Stimulated activated CD4-positive, alpha-beta T cell treated with anti-CD3 and anti-CD28 coated beads, Interleukin-1b, Interleukin-23, amount 100 ng/mL, for 4 hours (primary cell): ENCODE results near the gene DNAAF5.
"Not testable (repeated sequence)": the region's sequence is repeated elsewhere in the genome, so short reads cannot be mapped to it uniquely, and the experiment has no call there.

Source experiments
- DNase-seq, 2 donors: peaks; one replicate each; pipeline ENCODE4 v3.0.0-alpha.2; 2020; ENCODE audit warnings: low read depth in 2 of 2

The DNAAF5 gene

GRCh38 chr7:729140-730000 is 2.9 kb downstream of the DNAAF5 start:
- DNase-seq: no peak

- no peak for DNase-seq
Observed at GRCh38 chr7:730501-731439, 4.3 kb downstream of the DNAAF5 start.

- DNase-seq: no peak
Observed at GRCh38 chr7:731440-732085, 5.1 kb downstream of the DNAAF5 start.

DNA sequence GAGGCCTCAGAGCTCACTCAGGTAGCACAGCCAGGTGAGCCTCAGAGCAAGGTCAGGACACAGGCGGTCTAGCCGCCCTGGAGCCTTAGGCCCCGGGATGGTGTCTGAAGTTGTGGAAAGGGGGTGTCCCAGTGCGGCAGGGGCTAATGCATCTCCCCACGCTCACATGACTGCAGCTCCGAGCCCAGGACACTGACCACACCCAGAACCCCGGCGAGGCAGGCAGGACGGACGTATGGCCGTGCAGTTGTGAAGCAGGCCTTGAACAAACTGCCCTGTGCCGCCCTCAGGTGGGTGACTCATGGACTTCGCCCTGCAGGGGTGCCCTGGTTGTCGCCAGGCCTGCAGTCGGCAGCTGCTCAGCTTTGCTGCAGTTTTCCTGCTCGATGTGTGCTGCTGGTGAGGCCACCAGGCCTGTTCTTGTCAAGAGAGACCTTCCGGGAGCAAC is 5.6 kb downstream of the DNAAF5 start:
- DNase-seq: no peak

DNA sequence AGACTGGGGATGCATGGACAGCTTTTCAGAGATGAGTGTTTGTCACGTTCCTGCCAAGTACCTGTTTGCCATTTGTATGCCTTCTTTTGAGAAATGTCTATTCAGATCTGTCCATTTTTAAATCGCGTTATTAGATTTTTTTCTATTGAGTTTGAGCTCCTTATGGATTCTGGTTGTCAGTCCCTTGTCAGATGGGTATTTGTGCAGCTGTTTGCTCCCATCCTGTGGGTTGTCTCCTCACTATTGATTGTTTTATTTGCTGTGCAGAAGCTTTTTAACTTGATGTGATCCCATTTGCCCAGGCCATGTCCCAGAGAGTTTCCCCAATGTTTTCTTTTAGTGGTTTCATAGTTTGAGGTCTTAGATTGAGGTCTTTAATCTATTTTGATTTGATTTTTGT is 6.1 kb downstream of the DNAAF5 start:
- DNase-seq: no peak

- no peak for DNase-seq
Observed at GRCh38 chr7:734214-734613, 7.7 kb downstream of the DNAAF5 start.

- no peak for DNase-seq
Observed at GRCh38 chr7:734808-735207, 8.3 kb downstream of the DNAAF5 start.

DNA sequence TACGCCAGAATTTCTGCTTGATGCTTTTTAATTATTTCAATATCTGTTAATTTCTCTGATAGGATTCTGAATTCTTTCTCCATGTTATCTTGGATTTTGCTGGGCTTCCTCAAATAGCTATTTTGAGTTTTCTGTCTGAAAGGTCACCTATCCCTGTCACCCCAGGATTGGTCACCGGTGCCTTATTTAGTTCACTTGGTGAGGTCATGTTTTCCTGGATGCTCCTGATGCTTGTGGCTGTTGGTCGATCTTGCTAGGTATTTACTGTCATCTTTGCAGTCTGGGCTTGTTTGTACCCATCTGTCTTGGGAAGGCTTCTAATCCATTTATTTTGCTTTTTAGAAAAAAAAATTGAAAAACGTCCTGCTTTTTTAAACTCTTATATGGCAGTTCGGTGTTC is 11.7 kb downstream of the DNAAF5 start:
- no peak for DNase-seq

DNA sequence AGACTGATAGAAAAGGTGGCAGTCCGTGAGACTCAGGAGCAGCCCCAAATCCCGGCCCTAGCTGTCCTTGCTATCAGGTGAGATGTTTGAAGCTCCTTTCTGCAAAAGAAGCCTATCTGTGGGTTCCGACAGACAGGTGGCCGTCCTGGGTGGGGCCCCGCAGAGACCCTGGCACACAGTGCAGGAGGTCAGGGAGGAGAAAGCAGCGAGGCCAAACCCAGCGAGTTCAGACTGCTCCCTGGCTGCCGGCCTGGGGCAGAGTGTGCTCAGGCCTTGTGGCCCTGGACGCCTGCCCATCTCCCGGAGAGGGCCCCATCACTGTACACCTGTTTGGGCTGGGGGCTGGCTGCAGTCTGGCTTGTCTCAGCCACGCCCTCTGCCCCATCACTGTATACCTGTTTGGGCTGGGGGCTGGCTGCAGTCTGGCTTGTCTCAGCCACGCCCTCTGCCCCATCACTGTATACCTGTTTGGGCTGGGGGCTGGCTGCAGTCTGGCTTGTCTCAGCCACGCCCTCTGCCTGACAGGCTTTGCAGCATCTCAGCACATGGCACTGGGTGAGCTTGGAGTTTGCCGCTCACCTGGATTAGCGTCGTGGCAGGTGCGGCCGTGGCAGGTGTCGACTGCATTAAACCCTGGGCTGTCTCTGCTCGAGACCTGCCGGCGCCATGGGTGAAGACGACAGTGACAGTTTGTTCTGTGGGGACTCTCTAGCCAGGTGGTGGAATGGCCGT is 12.4 kb downstream of the DNAAF5 start:
- no peak for DNase-seq

DNA sequence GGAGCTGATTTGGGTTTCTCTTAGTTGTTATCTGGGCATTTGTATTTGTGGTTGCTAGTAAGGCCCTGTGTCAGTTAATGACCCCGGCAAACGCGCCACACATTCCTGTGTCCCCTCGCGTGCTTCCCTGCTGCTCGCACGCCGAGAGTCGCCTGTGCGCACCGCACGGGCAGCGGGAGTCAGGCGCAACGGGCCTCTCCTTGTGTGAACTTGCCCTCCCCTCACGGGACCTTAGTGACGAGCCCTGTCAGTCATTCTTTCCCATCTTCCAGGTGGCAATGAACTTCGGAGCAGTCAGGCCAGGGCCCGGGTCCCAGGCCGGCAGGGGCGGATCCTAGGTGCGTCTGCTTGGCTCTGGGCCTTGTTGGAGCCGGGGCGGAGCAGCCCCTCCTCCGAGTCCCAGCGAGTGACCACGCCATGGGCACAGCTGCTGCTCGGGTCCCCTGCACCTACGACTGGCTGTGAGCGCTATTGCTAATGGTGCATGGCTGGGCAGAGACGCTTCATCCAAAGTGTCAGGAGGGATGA is 13.0 kb downstream of the DNAAF5 start:
- no peak for DNase-seq

- DNase-seq: no peak
Observed at GRCh38 chr7:739983-740942, 13.8 kb downstream of the DNAAF5 start.

- DNase-seq: no peak
Observed at GRCh38 chr7:741191-741671, 14.7 kb downstream of the DNAAF5 start.

- DNase-seq: no peak
Observed at GRCh38 chr7:741850-742249, 15.4 kb downstream of the DNAAF5 start.

DNA sequence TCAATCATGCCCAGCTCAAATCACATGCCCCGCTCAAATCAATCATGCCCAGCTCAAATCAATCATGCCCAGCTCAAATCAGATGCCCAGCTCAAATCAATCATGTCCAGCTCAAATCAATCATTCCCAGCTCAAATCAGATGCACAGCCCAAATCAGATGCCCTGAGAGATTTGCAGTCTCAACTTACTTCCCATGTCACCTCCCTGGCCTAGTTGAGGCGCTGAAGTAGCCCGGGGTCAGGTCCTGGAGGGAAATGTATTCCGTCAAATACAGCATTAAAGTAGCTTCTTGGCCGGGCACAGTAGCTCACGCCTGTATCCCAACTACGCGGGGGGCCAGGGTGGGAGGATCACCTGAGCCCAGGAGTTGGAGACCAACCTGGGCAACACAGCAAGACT is 16.3 kb downstream of the DNAAF5 start:
- no peak for DNase-seq

DNA sequence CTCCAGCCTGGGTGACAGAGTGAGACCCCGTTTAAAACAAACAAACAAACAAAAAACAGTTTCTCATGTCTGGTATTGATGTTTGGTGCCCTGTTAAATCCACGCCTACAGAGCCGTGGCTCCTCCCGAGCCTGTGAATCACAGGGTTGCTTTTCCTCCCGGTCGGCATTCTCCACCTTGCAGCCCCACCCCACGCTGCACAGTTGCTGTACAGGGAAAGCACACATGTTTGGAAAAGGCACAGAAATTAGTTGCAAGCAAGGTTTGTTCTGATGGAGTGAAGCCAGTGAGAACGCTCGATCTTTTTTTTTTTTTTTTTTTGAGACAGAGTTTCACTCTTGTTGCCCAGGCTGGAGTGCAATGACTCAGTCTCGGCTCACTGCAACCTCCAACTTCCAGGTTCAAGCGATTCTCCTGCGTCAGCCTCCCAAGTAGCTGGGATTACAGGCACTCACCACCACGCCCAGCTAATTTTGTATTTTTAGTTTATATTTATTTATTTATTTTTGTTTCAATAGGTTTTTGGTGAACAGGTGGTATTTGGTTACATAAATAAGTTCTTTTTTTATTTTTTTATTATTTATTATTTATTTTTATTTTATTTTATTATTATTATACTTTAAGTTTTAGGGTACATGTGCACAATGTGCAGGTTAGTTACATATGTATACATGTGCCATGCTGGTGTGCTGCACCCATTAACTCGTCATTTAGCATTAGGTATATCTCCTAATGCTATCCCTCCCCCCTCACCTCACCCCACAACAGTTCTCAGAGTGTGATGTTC is 17.0 kb downstream of the DNAAF5 start:
- not testable (repeated sequence) for DNase-seq

DNA sequence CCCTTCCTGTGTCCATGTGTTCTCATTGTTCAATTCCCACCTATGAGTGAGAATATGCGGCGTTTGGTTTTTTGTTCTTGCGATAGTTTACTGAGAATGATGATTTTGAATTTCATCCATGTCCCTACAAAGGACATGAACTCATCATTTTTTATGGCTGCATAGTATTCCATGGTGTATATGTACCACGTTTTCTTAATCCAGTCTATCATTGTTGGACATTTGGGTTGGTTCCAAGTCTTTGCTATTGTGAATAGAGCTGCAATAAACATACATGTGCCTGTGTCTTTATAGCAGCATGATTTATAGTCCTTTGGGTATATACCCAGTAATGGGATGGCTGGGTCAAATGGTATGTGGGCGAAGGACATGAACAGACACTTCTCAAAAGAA is 17.6 kb downstream of the DNAAF5 start:
- DNase-seq: not testable (repeated sequence)

- DNase-seq: no peak
Observed at GRCh38 chr7:744854-745430, 18.4 kb downstream of the DNAAF5 start.

DNA sequence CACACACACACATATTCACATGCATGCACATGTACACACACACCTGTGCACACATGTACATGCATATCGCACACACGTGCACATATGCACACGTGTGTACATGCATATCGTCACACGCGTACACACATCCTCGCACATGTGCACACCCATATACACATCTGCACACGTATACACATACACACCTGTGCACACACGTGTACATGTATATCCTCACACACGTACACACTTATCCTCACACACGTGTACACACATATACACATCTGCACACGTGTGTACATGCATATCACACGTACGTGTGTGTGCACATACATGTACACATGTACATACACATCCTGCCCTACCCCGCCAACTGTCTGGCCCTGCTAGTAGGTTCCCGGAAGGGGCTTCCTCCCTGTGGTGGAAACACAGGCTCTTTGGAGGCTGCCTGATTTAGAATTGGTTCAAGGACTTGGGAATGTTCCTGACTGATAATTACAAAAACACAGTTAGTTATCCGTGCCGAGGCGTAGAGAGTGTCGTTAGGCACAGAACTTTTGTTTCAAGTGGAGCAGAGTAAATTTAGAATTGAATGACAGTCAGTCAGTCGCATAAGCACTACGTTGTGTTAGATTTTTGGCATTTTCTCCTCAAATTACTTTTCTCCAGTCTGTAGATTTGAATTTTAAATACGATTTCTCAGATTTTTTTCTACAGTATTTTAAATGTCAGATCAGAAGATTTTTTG is 19.1 kb downstream of the DNAAF5 start:
- no peak for DNase-seq
